HG03378 (cell line): ENCODE data around the gene RTN4.
A peak's percentile ranks its signal among the peaks of the same experiment; 100 is the strongest.
"Not testable (repeated sequence)": the region's sequence is repeated elsewhere in the genome, so short reads cannot be mapped to it uniquely, and the experiment has no call there.

Experiments used
- ATAC-seq: cut with Tn5 transposase; IDR thresholded peaks from one replicate; pipeline ENCODE4 v1.9.1; 2021; ENCODE audit warnings: mild to moderate bottlenecking, moderate library complexity; ENCODE audit not compliant: unreplicated experiment

RTN4 gene

DNA sequence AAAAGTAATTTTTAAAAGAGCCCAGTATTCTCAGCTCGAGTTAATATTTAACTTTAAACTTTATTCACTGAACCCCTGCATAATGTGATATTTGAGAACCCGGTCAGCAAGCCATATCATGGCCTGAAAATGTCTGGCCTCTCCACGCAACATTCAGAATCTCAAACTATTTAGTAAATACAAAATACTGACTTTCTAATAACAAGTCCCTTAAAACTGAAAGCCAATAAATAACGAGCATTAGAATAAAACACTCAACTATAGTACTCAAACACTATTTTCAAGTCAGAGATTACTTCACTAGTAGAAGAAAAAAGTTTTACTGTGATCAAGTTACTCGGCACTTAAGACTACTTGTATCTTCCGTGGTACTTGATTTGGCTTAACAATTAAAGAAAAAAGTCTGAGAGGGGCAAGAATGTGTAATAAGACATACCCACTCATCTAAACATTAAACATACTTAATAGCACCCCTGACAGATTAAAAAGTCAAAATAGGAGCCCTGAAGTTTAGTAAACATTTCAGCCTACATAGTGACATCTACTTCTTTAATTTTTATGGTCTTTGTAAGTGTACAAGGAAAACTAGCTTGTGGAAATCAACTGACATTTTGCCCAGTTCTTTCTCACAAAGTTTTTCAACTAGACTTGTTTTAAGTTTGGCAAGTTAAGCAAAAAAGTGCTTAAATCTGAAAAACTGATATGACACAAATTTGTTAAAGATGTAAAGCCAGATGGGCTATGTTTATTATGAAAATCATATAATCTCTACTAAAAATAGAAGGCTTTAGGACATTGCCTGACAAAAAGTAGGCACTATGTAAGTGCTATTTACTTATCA lies 38.2 kb downstream of the RTN4 start:
- ATAC-seq = no peak

DNA sequence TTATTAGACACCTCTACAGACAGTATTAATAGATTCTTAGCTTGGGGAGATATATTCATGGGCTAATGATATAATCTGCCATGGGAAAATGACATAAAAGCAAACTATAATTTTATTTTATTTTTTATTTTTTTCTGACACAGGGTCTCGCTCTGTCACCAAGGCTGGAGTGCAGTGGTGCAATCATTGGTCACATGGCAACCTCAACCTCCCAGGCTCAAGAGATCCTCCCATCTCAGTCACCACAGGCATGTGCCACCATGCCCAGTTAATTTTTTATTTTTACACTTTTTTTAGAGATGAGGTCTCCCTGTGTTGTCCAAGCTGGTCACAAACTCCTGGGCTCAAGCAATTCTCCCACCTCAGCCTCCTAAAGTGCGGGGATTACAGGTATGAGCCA lies 39.3 kb downstream of the RTN4 start:
- no peak for ATAC-seq

DNA sequence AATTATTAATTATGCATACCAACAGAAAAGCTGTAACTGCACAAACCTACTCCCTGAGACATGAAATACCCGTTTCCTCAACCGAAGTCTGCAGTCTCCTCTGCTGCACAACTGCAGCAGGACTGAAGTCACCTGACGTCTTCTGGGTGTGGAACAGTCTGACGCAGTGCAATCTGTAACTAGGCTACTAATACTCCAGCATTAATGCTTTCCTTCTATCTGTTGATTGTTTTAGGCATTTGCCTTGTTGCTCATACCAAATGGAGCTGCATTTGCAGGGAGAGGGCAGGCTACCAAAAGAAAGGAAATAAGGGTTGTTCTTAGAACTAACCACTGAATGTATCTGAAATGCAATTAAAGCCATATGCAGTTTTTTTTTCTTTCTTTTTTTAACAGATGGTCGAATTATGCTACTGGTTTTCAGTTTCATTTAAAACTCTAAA lies 40.1 kb downstream of the RTN4 start:
- peak; percentile 83 for ATAC-seq

DNA sequence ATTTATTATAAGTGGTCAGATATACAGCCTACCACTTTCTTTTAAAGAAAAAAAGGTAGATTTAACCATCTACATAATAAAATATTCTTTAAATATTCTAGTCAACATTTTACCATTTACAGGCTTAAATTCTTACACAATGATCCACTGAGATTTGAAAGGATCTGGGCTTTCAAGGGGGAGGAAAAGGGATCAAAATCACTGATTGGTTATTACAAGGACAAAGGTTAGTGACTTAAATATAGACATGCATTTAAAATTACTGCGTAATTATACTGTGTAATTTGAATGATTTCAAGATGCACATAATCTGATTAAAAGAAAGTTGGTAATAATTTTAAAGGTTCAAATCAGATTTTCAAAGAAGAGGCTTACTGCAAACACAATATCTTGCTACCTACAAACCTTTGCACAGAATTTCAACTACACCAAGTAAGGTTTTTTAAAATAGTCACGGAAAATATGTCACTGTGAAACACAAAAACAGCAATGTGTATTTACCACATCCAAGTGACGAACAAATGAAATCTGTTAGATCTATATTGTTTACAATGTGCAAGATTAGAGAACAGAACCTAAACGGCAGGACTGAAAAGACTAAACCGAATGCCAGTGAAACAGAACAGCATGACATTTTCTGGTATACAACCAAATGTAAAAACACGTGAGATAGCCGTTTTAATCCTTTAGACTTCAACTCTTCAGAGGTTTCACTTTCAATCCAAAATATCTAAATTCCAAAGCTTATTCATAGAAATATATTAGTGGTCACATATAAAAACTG lies 40.8 kb downstream of the RTN4 start:
- peak; percentile 12 for ATAC-seq

DNA sequence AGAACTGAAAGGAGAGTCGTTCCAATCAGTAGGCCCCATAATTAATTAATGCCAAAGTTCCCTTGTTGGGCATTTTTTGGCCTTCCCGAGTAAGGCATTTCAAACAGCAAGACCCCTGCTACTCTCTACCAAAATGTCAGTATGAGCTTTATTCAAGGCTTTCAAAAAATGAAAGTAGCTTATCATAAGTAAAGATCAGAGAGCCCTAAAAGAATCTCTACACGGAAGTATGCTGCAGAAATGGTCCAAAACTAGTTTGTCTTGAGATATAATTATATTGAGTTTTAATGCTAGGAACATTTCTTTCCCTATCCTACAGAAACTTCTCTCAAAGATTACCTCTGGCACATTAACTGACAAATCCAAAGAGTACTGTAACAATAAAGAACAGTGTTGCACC lies 43.9 kb downstream of the RTN4 start:
- no peak for ATAC-seq

DNA sequence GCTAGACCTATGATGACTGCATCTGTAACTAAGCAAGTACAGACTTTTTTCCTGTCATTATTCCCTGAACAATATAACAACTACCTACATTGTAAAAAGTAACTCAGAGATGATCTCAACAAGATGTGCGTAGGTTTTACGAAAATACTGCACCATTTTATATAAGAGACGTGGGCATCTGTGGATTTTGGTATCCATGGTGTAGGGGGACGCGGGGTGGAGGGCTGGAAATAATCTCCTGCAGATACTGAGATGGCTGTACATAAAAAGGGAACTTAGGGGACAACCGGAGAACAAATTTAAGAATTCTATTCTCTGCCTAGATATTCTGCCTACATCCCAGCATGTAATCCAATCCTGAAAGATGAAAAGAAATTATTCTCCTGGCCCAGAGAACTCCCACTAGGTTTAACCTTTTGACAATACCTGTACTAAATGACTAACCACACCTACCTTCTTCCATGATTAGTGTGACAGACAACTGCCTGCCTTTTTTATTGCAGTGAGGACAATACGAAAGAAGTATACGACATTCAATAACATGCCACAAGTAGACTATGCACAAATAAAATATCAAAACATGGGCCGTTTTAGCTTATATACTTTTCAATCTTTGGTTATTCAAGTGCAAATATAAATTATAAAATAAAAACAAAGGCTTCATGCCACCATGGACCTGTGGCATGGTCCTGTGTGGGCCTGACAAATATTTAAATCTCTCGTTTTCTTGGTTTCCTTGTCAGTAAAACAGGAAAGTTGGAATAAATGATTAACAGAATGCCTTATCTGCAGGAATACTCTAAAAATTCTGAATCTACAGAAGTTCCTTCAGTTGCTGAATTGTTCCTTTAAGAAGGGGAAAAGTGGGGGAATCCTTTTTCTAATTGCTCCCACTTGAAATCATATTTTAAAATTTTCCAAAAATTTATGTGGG lies 46.3 kb downstream of the RTN4 start:
- ATAC-seq = no peak

DNA sequence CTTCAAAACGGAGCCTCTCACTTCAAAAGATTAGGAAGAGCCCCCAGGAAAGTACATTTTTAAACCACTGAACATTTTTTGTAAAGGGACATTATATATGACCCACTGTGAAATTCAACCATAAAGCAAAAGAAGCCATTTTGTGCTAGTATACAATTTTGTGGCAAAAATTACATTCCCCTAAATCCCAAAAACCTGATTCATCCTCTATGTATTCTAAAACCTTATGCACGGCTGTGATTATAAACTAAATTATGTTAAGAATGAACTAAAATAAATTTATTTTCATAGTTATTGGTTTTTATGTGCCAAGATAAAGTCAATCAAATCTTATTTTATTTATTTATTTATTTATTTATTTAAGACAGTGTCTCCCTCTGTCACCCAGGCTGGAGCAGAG lies 48.5 kb downstream of the RTN4 start:
- no peak for ATAC-seq

DNA sequence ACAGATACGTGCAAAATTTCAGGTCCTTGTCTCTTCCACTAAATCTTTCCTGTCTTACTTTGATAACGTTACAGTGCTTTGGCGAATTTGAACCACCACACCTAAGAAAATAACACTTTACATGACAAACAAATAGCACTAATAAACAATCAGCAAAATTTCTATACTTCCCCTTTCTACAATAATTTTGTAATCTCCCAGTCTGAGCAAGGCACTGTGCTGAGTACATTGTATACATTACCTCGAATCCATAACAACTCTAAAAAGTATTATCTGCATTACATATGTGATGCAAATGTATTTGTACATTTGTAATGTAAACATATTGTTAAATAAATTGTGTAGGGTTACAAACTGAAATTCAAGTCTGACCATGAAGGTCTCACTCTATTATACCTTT lies 49.9 kb downstream of the RTN4 start:
- ATAC-seq = no peak

DNA sequence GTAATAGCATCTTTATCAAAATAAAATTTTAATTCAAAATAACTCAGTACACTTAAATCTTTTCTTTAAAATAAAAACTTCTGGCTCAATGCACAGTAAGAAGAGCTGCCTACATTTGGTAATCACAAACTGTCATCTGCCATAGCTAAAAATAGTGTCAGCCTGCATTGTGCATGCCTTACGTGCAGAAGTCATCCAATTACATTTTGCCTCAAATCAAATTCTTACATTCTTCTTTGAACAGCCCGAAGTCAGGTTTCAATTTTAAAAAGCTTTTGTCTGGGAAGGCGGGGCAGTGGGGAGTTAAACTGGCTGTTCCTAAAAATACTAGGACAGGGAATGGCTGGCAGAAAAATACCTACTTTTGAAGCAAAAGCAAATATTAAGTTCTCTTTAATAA lies 51.1 kb downstream of the RTN4 start:
- no peak for ATAC-seq

DNA sequence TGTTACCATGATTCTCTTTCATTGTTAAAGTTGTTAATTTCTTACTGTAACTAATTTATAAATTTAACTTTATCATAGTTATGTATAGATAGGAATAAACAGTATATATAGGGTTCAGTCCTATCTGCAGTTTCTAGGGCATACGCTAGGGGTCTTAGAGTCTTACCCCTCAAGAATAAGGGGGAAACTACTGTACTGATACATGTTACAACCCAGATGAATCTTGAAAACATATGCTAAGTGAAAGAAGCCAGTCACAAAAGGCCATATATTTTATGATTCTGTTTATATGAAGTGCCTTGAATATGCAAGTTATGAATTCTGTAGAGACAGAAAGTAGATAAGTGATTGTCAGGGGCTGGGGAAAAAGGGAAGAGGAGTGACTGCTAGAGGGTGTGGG lies 52.4 kb downstream of the RTN4 start:
- no peak for ATAC-seq

DNA sequence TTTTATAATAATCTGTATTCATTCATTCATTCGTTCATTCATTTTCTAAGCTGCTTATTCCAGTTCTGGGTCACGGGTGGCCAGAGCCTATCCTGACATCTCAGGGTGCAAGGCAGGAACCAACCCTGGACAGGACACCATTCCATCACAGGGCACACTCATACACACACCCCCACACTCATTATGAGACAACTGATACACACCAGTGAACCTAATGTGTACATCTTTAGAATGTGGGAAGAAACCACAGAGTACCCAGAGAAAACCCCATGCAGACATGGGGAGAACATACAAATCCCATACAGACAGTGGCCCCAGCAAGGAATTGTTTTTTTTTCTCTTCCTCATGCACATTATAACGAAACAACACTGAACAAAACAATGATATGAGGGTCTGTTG lies 54.7 kb downstream of the RTN4 start:
- peak; percentile 48 for ATAC-seq

DNA sequence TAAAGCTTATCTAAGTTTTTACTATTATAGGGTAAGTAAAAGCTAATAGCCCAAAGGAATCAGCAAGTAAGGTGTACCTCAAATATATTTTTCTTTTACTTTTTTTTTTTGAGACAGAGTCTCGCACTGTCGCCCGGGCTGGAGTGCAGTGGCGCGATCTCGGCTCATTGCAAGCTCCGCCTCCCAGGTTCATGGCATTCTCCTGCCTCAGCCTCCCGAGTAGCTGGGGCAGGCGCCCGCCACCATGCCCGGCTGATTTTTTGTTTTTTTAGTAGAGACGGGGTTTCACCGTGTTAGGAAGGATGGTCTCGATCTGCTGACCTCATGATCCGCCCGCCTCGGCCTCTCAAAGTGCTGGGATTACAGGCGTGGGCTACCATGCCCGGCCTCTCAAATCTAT lies 59.6 kb downstream of the RTN4 start:
- ATAC-seq = not testable (repeated sequence)

DNA sequence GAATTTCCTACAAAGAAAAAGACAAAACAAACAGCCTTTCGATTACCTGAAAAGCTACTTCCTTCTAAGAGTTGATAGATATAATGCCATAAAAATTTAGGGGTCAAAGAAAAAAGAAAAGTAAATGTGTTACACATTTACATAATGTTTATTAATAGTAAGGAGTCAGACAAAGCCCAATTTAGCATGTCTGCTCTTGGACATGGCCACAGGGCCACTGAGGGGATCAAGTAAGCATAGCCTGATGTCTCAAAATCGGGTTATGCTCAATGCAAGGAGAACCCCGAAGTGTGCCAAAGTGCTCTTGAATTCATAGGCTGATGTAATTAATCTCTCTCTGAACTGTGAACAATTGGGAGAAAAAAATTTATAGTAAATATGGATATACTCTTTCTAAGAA lies 61.6 kb downstream of the RTN4 start:
- no peak for ATAC-seq

DNA sequence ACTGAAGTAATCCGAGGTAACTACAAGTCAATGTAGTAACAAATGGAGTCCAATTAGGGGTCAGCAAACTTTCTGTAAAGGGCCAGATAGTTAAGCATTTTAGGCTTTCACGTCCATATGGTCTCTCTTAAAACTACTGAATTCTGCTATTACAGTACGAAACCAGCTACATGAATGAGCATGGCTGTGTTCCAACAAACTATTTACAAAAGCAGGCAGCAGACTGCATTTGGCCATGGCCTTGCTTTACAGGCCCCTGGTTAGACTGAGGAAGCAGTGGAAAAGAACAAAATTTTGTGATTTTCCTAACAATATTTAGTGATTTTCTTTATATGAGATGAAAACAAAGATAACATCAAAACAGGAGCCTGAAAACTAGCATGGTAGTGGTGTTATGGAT lies 64.0 kb downstream of the RTN4 start:
- no peak for ATAC-seq

DNA sequence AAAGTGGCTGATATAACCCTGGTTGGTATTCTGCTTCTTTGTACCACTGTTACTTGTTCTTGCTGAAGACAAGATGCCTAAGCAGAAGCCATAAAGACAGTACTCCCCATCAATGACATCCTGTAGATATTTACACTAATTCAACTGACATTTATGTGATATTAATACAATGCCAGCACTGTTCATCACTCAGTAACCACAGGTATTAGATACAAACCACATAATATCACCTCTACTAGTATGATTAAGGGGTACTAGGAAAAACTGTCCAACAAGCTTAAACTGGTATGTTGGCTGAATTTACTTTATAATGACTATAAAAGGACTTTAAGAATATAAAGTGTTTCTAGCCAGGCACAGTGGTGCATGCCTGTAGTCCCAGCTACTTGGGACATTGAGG lies 65.8 kb downstream of the RTN4 start:
- ATAC-seq = no peak

DNA sequence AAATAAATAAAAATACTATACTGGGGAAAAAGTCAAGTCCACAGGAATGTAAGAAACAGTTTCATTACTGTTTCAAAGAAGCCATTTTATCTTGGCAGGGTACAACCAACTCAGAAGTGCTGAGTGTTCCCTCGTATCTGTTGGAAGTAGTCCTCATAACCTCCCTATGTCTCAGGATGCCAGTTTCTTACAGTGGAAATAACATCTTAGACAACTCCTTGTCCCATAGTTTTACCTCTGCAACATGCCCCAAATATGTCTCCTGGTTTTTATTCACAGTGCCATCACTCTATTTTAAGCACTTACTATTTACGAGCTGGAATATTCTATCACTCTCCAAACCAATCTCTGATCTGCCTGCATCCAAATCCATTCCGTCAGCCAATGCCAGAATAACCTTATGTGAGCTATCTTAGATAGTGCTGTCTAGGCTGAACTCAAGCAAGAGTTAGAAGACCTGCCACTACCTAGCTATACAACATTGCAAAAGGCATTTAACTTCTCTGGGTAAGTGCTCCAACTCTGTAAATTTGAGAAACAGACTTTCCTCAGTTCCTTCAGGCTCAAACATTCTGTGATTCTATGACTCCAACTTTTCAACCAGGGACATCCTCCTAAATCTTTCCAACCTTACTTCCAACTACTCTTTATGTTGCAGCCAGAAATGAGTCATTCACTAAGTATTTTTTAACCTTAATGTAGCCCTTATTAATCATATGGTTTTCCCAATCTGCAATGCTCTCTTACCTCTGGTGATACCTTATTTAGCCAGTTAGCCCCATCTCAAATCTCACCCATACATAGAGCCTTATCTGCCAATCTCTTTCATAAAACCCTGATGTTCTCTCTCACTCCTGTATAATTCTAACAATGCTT lies 66.7 kb downstream of the RTN4 start:
- no peak for ATAC-seq

DNA sequence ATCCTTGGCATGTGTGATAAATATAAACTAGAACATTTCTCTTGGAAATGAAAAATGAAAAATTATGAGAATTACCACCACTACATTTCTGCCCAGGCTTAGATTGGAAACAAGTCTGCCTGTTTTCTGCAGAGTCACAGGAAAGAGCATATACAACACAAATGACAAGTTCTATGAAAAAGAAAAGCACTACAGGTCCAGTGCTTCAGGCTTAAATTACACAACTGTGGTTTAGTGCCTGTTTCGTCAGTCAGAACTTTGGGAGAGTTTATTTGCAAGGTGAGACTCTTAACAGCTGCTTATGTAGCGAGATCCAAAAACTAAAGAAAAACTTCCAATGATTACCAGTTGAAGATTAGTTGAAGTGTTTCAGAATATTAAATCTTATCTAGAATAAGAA lies 68.9 kb downstream of the RTN4 start:
- no peak for ATAC-seq

DNA sequence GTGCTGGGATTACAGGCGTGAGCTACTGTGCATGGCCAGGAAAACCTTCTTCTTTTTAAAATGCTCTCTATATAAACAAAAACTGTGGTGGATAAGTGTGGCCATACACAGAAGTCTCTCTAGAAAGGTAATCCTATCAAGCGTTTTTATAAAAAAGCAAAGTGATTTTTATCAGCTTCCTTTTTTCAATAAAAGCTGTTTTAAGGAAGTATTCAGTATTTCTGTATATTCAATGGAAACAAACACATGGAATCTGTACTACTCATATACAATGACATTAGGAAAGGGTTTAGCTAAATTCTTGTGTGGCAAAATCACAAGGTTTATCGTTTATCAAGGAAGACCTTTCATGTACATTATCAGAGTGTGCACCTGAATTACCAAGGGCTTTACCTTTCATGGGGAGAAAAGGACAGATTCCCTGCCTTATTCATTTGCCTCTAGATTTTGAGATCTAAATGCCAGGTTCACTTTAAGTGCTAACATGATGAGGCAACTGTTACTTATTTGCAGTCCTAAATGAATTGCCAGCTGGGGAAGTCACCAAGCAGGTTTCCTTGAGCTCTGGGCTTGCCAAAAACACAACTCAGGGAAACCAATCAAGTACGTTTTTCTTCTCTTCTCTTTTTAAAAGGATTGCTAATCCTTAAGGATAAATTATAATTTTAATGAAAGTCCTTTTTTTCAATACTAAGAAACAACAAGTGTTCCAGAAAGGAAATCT lies 70.8 kb downstream of the RTN4 start:
- no peak for ATAC-seq

DNA sequence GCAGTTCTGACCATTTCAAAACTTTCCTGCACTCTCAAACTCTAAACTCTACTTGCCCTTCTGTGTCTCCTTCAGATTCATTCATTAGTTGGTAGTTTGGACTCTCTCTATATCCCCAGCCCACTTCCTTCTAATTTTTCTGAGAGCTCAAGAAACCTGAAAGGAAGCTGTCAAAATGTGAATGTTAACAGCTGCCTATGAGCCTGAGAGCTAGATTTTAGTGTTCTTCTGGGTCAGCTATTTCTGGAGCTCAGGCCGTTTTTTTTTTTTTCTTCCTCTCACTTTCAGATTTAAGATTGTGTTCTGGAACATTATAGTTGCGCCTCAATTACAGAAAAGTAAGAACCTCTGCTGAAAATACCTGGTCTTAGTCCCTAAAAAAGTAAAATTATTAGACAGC lies 73.1 kb downstream of the RTN4 start:
- ATAC-seq = peak; percentile 85
